ENCODE results near the gene PARD3B. TPM values are rescaled to one million over a fixed set of nuclear protein-coding genes. Genes with fewer than 3 reads are reported as not detected.

Gene PARD3B
- total and polyA plus RNA-seq, 7 donors = 0.42 to 6.0 (median 4.8) TPM

- Histone ChIP-seq H3K27me3 (ENCODE audit: insufficient read depth in 3 of 3, low read length in 2 of 3) (no peaks in the 10 kb centered on the region), H3K27ac (no peak overlapping the region), H3K4me1 (no peaks in the 10 kb centered on the region), H3K9me3 (no peaks in the 10 kb centered on the region), H3K36me3 (ENCODE audit: insufficient read depth in 1 of 2, low read depth in 1 of 2) (no peaks in the 10 kb centered on the region), H3K4me3 (no peak overlapping the region)
- DNase-seq (no peak), ATAC-seq (no peak)
- intact Hi-C loops (cut with DNase I) = no loop called here
- WGBS, 3 donors = 52 to 55% (median 55%) methylated on average over 6 of the region's 6 CpGs
- no peak for TF ChIP-seq CTCF (IDR thresholded peaks at IDR 0.05)
Measured at GRCh38 chr2:205056151-205056561, 510.9 kb downstream of the PARD3B start.

GRCh38 chr2:205058409-205058808, 513.1 kb downstream of the PARD3B start:
- Histone ChIP-seq H3K36me3 (ENCODE audit: insufficient read depth in 1 of 2, low read depth in 1 of 2) (no peaks in the 10 kb centered on the region), H3K27me3 (ENCODE audit: insufficient read depth in 3 of 3, low read length in 2 of 3) (no peaks in the 10 kb centered on the region), H3K27ac (no peak overlapping the region), H3K9me3 (no peaks in the 10 kb centered on the region), H3K4me1 (no peaks in the 10 kb centered on the region), H3K4me3 (no peak overlapping the region)
- ATAC-seq = no peak
- 90 to 93% (median 91%) methylated on average over 2 of the region's 2 CpGs for WGBS, 3 donors
- TF ChIP-seq CTCF (IDR thresholded peaks at IDR 0.05) = no peak
- intact Hi-C loops (cut with DNase I) = no loop called here
- DNase-seq = no peak

DNA sequence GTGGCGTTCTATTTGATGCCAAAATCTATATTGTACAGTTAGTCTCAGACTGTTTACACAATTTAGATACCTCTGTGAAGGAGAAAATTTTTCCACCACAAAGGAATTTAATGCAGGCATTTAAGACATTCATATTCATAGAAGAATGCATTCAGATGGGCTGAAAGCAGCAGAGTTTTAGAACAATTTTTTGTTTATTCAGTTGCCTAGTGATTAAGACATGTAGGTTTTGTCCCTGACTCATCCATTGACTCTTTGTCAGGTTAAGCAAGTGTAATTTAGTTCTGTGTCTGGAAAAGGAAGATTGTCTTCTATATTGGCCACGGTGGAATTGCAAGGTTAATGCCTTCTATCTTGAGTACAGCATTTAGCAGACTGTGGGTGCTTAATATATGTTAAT, 515.0 kb downstream of the PARD3B start:
- ATAC-seq (no peak), DNase-seq (no peak)
- Histone ChIP-seq H3K27ac (no peak overlapping the region), H3K27me3 (ENCODE audit: insufficient read depth in 3 of 3, low read length in 2 of 3) (no peaks in the 10 kb centered on the region), H3K4me3 (no peak overlapping the region), H3K9me3 (no peaks in the 10 kb centered on the region), H3K36me3 (ENCODE audit: insufficient read depth in 1 of 2, low read depth in 1 of 2) (no peaks in the 10 kb centered on the region), H3K4me1 (no peaks in the 10 kb centered on the region)
- TF ChIP-seq CTCF (IDR thresholded peaks at IDR 0.05) = no peak
- 94 to 99% (median 95%) methylated on average over 2 of the region's 2 CpGs for WGBS, 3 donors
- intact Hi-C loops (cut with DNase I) = no loop called here

DNA sequence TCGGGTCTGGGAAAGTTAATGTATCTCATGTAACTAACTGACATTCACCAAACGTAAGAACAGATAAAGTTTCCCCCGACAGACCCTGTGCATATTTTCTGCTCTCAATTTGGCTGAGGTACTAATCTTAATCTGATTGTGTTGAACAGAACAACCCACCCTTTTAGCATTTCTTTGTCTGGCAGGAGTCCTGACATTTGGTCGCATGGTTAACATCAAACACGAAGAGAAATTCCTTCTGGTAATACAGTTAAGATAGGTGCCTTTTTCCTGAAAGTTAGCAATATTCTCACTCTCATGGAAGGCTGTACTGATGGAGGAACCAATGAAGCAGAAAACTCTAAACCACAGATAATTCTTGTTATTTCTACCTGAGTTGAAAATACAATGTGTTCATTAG, 520.8 kb downstream of the PARD3B start:
- Histone ChIP-seq H3K27ac (no peak overlapping the region), H3K27me3 (ENCODE audit: insufficient read depth in 3 of 3, low read length in 2 of 3) (no peaks in the 10 kb centered on the region), H3K4me1 (no peaks in the 10 kb centered on the region), H3K9me3 (no peaks in the 10 kb centered on the region), H3K4me3 (no peak overlapping the region), H3K36me3 (ENCODE audit: insufficient read depth in 1 of 2, low read depth in 1 of 2) (no peaks in the 10 kb centered on the region)
- no peak for ATAC-seq
- no peak for TF ChIP-seq CTCF (IDR thresholded peaks at IDR 0.05)
- intact Hi-C loops (cut with DNase I) = no loop called here
- 83 to 85% (median 85%) methylated on average over 5 of the region's 5 CpGs for WGBS, 3 donors
- no peak for DNase-seq

GRCh38 chr2:205069928-205070327, 524.7 kb downstream of the PARD3B start:
- intact Hi-C loops (cut with DNase I) = no loop called here
- Histone ChIP-seq H3K9me3 (no peaks in the 10 kb centered on the region), H3K27me3 (ENCODE audit: insufficient read depth in 3 of 3, low read length in 2 of 3) (no peaks in the 10 kb centered on the region), H3K36me3 (ENCODE audit: insufficient read depth in 1 of 2, low read depth in 1 of 2) (no peaks in the 10 kb centered on the region), H3K4me3 (no peak overlapping the region), H3K4me1 (no peaks in the 10 kb centered on the region), H3K27ac (no peak overlapping the region)
- DNase-seq (no peak), ATAC-seq (no peak)
- 72 to 76% (median 74%) methylated on average over 1 of the region's 1 CpG for WGBS, 3 donors
- TF ChIP-seq CTCF (IDR thresholded peaks at IDR 0.05) = no peak
